Measurements from ENCODE around the gene IFNL1. TPM values are rescaled to one million over a fixed set of nuclear protein-coding genes. Genes with fewer than 3 reads are reported as not detected.
"Not testable (repeated sequence)": the region's sequence is repeated elsewhere in the genome, so short reads cannot be mapped to it uniquely, and the experiment has no call there.

Gene IFNL1
- total RNA-seq, 2 donors from 2014 or later, result not detected

- DNase-seq; intact Hi-C loops (cut with DNase I); ATAC-seq: not testable (repeated sequence)
Measured at GRCh38 chr19:39268531-39269223, 27.5 kb upstream of the IFNL1 start.

- DNase-seq; intact Hi-C loops (cut with DNase I); ATAC-seq: not testable (repeated sequence)
Measured at GRCh38 chr19:39269369-39269768, 26.8 kb upstream of the IFNL1 start.

GRCh38 chr19:39270036-39270871, 26.0 kb upstream of the IFNL1 start:
- intact Hi-C loops (cut with DNase I), result no loop called here
- ATAC-seq (no peak), DNase-seq (no peak)

GRCh38 chr19:39273859-39274258, 22.3 kb upstream of the IFNL1 start:
- ATAC-seq; intact Hi-C loops (cut with DNase I); DNase-seq: not testable (repeated sequence)

- ATAC-seq (no peak), DNase-seq (no peak)
- intact Hi-C loops (cut with DNase I), result no loop called here
Measured at GRCh38 chr19:39275578-39275977, 20.6 kb upstream of the IFNL1 start.

DNA sequence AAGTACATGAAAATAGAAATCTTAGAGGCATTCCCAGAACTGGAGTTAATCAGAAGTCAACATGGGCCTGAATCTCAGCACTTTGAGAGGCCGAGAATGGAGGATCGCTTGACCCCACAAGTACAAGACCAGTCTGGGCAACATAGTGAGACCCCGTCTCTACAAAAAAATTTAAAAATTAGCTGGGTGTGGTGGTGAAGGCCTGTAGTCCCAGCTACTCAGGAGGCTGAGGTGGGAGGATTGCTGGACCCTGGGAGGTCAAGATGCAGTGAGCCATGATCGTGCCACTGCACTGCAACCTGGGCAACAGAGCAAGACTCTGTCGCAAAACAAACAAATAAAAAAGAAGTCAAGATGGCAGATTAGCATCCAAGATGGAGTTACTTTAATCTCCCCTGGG, 19.5 kb upstream of the IFNL1 start:
- intact Hi-C loops (cut with DNase I), result no loop called here
- no peak for ATAC-seq
- DNase-seq, result no peak

DNA sequence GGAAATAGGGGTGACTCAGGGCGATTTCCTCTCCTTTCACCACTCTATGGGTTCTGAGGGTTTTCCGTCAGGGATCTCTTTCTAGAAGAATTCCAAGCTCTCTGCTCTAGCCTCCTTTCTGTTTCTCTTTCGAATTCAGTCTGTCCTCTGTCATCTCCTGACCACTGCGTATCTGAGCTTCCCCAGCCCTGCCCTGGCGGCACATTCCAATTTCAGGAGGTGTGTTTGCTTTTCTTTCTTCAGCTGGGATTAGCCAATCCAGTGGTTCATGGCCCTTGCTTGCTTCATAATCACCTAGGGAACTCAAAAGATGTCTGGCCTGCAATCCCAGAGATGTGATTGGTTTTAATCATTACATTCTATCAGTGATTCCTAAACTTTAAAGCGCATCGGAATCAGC, 18.6 kb upstream of the IFNL1 start:
- intact Hi-C loops (cut with DNase I), result no loop called here
- ATAC-seq (no peak), DNase-seq (no peak)

- ATAC-seq (no peak), DNase-seq (no peak)
- intact Hi-C loops (cut with DNase I), result no loop called here
Measured at GRCh38 chr19:39282021-39282420, 14.2 kb upstream of the IFNL1 start.

DNA sequence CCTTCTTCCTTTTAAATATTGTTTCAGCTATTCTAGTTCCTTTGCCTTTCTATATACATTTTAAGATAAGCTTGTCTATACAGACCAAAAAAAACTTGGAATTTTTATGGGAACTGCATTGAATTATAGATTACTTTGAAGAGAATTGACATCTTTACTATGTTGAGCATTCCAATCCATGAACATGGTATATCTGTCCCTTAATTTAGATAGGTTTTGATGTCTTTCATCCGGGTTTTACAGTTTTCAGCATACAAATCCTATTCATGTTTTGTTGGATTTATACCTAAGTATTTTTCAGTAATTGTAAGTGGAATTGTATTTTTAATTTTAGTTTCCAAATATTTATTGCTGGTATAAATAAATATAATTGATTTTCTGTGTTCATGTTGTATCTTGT, 12.2 kb upstream of the IFNL1 start:
- intact Hi-C loops (cut with DNase I), result no loop called here
- DNase-seq, result no peak
- ATAC-seq, result no peak

DNA sequence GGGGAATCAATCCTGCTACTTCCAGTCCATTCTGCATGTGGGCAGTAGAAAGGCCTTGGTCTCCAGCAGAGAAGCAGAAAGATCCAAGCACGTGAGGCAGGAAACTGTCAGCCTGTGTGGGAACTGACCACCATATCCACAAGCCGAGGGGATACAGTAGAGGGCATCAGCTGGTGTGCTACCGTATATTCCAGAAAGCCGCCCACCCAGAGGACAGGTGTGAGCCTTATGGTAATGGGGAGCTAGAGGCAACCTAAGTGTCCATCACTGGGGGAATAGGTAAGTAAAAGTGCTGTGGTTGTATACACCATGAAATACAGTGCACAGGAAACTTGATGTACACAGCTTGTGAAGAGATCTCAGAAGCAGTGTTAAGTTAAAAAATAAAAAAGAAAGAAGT, 2.8 kb upstream of the IFNL1 start:
- ATAC-seq (no peak), DNase-seq (no peak)
- intact Hi-C loops (cut with DNase I), result no loop called here

DNA sequence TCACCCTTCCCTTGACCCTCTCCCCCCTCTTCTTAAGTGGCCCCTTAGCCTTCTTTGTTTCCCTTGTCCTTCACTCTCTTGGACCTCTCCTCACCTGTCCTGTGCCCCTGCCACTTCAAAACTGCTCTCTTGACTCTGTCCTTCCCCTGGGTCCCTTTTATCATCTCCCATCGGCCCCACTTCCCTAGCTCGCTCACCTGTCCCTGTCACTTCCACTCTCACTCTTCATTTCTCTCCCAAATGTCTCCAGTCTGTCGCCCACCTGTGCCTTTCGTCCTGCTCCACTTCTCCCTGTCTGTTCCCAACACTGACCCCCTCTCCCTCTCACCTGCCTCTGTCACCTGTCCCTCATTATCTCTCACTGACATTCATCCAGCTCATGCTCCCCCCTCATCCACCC, 699 bp downstream of the IFNL1 start:
- ATAC-seq, result no peak
- no peak for DNase-seq
- intact Hi-C loops (cut with DNase I), result no loop called here

- peak; percentile 71 to 83 for ATAC-seq
- intact Hi-C loops (cut with DNase I), result no loop called here
- DNase-seq, result no peak
Measured at GRCh38 chr19:39297931-39298634, 1.9 kb downstream of the IFNL1 start.

- intact Hi-C loops (cut with DNase I), result no loop called here
- ATAC-seq, result no peak
- no peak for DNase-seq
Measured at GRCh38 chr19:39299404-39299803, 3.2 kb downstream of the IFNL1 start.

GRCh38 chr19:39299832-39300231, 3.6 kb downstream of the IFNL1 start:
- no peak for ATAC-seq

DNA sequence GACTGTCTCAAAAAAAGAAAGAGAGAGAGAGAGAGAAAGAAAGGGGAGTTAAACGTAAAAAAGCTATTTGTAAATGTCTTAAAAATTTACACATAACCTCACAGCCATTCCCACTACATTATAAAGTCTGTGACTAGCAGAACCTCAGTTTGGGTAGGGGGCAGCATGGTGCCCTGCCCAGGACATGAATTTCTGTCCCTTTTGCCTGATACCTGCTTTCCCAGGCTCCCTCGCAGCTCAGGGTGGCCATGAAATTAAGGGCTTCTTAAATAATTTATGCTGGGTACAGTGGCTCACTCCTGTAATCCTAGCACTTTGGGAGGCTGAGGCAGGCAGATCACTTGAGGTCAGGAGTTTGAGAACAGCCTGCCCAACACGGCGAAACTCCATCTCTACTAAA, 4.8 kb downstream of the IFNL1 start:
- no peak for DNase-seq
- no peak for ATAC-seq
- intact Hi-C loops (cut with DNase I), result no loop called here

More at GRCh38 chr19:39299832-39300231, 3.6 kb downstream of the IFNL1 start:
- intact Hi-C loops (cut with DNase I), result no loop called here
- no peak for DNase-seq

DNA sequence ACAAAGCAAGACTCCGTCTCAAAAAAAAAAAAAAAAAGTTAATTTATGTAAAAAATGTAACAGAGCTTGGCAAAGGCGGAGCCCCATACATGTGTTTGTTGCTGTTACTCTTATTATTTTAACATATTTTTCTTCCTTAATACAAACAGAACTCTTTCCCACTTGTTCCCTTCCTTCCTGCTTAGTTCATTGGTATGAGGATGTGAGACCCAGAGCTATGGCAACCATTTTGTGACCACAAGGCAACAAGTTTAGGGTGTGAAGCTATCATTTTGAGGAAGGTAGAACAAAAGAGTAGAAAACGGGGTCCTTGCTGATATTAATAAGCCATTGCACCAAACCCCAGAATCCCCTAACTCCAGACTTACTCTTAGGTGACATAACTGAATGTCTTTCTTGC, 5.4 kb downstream of the IFNL1 start:
- DNase-seq (no peak), ATAC-seq (no peak)
- intact Hi-C loops (cut with DNase I), result no loop called here

- intact Hi-C loops (cut with DNase I), result no loop called here
- no peak for DNase-seq
- no peak for ATAC-seq
Measured at GRCh38 chr19:39303373-39304184, 7.4 kb downstream of the IFNL1 start.

- ATAC-seq (no peak), DNase-seq (no peak)
- intact Hi-C loops (cut with DNase I), result no loop called here
Measured at GRCh38 chr19:39304185-39304513, 7.9 kb downstream of the IFNL1 start.

Data from left cardiac atrium (tissue), 4 donors.